GM18907 (cell line): ENCODE measurements around the gene PGAM2.
"Not testable (repeated sequence)": the region's sequence is repeated elsewhere in the genome, so short reads cannot be mapped to it uniquely, and the experiment has no call there.

ENCODE experiments used
- ATAC-seq: cut with Tn5 transposase; IDR thresholded peaks from one replicate; pipeline ENCODE4 v1.9.1; 2021; ENCODE audit warnings: mild to moderate bottlenecking, moderate library complexity; ENCODE audit not compliant: unreplicated experiment

The PGAM2 gene

DNA sequence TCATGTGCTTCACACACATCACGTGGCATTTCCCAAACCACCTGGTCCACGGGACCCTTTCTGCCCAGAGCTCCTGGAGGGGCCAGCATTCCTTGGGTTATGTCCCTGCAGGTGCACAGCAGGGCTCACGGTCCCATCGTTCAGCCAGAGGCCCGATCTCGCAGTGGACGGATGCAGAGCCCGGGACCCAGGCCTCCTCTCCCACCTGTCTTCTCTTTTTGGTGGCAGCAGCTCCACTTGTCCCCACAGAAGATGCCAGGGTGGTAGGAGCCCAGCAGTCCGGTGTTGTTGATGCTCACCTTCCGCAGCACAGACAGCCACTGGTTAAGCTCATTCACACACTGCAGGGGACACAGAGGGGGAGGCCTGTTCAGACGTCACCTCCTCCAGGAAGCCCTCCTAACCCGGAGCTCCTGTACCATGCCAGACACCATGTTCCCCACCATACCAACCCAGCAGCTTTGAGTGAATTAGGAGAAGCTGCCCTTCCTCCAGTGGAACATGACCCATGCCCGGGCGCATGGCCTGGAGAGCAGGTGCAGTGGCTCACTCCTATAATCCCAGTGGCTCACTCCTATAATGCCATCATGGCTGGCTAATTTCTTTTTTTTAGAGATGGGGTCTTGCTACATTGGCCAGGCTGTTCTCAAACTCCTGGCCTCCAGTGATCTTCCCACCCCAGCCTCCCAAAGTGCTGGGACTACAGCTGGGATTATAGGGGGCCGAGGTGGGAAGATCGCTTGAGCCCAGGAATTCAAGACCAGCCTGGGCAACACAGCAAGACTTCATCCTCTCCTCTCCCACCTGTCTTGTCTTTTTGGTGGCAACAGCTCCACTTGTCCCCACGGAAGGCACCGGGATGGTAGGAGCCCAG is 31.2 kb downstream of the PGAM2 start:
- ATAC-seq: not testable (repeated sequence)

DNA sequence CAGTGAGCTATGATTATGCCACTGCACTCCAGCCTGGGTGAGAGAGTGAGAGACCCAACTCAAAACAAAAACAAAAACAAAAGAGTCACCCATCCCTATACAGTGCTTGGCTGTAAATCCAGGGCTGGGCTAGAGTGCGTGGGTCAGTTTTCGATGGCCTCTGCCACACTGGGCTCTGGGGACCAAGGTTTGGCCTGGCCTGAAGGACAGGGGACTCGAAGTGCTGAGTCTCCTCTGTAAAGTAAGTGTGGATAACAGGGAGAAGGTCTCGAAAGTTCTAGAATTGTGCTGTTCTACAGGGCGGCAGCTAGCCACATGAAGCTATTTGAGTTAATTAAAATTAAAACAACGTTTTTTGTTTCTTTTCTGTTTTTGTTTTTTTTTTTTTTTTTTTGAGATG is 33.3 kb downstream of the PGAM2 start:
- ATAC-seq: not testable (repeated sequence)

DNA sequence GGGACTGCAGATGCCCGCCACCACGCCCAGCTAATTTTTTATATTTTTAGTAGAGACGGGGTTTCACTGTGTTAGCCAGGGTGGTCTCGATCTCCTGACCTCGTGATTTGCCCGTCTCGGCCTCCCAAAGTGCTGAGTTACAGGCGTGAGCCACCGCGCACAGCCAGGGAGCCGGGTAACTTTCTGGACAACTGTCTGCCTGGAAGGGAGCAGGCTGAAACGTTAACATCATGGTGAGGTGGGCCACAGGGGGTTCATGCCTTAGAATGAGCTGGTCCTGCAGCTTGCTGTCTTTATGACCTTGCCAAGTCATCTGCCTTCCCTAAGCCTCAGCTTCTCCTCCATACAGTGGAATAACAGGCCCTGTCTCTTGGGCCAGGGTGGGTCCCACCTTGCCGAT is 34.0 kb downstream of the PGAM2 start:
- ATAC-seq: not testable (repeated sequence)

DNA sequence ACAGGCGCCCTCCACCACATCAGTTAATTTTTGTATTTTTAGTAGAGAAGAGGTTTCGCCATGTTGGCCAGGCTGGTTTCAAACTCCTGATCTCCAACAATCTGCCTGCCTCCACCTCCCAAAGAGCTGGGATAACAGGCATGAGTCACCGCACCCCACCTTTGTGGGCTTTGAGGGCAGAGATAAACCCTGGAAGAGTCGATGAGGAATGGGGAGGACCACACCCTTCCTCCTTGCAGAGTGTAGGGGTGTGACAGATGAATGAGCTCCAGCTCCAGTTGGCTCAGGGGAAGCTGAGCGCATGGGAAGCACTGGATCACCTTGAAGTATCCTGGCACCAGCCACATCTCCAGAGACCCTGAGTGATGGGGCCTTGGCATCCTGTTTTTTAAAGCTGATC is 35.3 kb downstream of the PGAM2 start:
- ATAC-seq: not testable (repeated sequence)

DNA sequence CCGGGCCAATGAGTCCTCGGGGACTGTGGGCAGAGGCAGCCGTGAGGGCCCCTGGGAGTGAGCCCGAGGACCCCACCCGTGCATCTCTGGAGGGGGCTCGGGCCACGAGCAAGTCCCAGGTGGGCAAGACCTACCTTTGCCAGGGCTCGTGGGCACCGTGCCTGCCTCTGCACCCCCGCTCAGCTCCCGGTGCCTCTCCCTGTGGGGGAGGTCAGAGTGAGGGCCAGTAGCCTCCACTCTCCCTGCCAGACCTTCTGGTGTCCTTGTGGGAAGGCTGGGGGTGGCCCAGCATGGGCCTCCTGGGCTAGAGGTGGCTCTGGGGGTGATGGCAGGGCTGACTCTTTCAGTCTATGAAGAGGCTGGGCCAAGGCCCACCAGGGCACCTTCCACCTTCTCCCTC is 35.9 kb downstream of the PGAM2 start:
- ATAC-seq: not testable (repeated sequence)

DNA sequence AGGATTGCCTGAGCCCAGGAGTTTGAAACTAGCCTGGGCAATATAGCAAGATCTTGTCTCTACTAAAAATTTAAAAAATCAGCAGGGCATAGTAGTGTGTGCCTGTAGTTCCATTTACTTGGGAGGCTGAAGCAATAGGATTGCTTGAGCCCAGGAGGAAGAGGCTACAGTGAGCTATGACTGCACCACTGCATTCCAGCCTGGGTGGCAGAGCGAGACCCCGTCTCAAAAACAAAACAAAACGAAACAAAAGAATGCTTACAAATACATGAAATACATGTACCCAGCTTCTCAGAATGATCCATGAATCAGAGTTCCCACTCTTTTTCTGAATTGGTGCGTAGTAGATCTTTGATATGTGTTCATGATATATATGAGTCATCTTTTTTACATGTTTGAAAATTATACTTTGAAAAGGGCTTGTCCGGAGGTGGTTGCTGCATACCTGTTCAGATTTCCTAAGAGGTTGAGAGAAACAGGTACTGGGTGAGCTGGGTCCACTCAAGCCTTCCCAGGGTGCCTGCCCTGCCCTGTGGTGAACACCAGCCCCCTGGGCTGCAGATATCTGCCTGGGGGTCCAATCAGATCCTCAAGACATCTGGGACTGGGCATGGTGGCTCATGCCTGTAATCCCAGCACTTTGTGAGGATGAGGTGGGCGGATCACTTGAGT is 42.4 kb downstream of the PGAM2 start:
- ATAC-seq: not testable (repeated sequence)

DNA sequence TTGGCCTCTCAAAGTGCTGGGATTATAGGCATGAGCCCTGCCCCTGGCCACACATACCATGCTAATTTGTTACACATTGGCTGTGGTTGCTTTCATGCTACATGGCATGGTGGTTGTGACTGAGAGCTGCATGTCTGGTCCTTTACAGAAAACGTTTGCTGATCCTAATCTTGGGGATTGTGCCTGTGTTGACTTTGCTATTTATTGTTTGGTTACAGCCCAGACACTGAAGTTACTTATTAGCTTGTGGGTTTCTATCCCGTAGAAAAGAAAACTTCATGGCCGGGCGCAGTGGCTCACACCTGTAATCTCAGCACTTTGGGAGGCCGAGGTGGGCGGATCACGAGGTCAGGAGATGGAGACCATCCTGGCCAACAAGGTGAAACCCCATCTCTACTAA is 43.3 kb downstream of the PGAM2 start:
- not testable (repeated sequence) for ATAC-seq

DNA sequence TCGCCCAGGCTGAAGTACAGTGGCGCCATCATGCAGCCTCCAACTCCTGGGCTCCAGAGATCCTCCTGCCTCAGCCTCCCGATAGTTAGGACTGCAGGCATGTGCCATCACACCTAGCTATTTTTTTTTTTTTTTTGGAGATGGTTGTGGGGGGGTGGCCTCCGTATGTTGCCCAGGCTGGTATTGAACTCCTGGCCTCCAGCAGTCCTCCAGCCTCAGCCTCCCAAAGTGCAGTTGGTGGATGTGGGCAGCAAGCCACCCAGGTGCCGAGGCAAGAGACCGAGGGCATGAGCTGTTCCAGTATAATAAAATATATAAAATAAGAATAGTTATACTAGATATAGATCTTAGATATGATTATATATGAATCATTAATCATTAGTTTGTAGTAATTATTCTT is 45.5 kb downstream of the PGAM2 start:
- ATAC-seq: not testable (repeated sequence)

DNA sequence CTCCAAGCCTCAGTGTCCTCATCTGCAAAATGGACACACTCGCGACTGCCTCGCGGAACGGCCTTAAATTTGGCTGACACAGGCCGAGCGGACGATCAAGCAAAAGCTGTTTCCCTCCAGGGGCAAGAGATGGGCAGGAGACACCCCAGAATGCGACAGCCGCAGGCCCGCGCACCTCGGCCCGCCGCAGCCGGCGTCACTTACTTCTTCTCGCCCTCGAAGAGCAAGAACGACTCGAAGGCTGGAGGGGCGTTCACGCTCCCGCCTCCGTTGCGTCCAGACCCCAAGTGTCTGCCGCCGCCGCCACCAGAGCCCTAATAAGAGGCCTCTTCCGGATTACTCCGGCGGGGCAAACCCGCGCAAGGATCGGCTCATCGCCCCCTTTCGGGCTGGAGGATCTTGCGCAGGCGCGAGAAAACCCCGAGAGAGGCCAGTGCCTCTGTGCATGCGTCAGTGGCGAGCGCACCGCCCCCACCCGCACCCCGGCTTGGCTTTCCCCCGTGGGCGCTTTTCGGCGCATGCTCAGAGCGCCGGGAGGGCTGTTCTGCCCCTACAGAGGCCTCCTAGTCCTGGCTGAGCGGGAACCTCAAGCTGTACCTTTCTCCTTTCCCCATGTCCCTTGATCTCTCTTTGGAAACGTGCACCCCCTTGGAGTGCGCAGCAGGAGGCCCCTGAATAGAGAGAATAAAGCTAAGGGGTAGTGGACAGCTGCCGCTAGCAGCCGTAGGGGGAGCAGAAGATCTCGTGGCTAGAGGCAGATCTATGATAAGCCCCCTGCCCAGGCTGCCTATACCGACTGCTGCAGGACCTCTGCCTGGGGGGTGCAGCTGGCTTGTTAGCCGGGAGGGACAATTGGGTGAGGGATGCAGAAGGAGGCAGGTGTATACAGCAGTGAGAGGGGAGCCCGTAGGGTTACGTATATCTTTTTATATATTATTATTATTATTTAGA is 46.2 kb downstream of the PGAM2 start:
- peak; percentile 88 for ATAC-seq

DNA sequence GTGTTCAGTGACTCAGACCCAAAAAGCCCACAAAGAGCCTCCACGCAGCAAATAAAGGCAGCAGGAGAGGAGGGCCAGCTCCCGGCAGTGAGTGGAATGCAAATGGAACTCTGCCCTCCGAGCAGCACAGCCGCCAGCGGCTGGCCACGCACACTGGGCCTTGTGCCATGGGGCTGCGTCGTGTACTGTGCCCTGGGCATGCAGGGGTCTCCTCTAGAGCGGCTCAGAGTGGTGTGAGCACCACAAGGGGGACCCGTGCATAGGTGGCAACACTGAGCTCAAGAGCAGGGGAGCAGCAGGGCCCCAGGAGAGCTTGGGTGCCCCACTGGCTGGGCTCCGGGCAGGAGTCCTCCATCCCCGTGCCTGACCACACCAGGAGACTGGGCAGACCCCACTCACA is 50.3 kb downstream of the PGAM2 start:
- ATAC-seq: not testable (repeated sequence)
